PC-3 (cell line): ENCODE results near the gene PCDHGB5. TPM values are rescaled to one million over a fixed set of nuclear protein-coding genes. Genes with fewer than 3 reads are reported as not detected.

Experiments used
- ATAC-seq: fragments of 200-7000 bp; cut with Tn5 transposase; 2 replicates; pipeline ENCODE4 v1.9.1; 2020; ENCODE audit warnings: mild to moderate bottlenecking, moderate library complexity
- BruUV-seq: library from RNA; stranded (reverse); fragments of 400-500 nt; replicated peaks from 2 replicates; lab custom pipeline; 2021; lab: Mats Ljungman, UMichigan
- CTCF ChIA-PET: fragments of 300-600 bp; sonication (Branson Sonifier 250); formaldehyde crosslinking; loops from one replicate; lab custom pipeline; 2022; ENCODE audit warnings: antibody characterized with exemption; lab: Charles Lee
- POLR2A ChIA-PET: fragments of 300-600 bp; sonication (Branson Sonifier 250); formaldehyde crosslinking; loops from one replicate; lab custom pipeline; 2022; ENCODE audit warnings: antibody characterized with exemption; ENCODE audit not compliant: unreplicated experiment; lab: Charles Lee
- DNase-seq: peaks from one replicate; pipeline ENCODE4 v3.0.0-alpha.2; 2015
- H2AFZ ChIP-seq: fragments of 300-600 bp; sonication (generic); 2 replicates; pipeline ENCODE4 v1.6.0; 2016; ENCODE audit warnings: antibody characterized with exemption, low read length
- H3F3A ChIP-seq: fragments of 300-600 bp; sonication (generic); one replicate; pipeline ENCODE4 v1.6.0; 2017; ENCODE audit warnings: antibody characterized with exemption, low read length, control low read depth, mild to moderate bottlenecking; ENCODE audit not compliant: unreplicated experiment
- H3K27ac ChIP-seq: fragments of 300-600 bp; sonication (generic); 2 replicates; pipeline ENCODE4 v1.5.1; 2016; ENCODE audit warnings: mild to moderate bottlenecking, low read length
- H3K27me3 ChIP-seq: fragments of 300-600 bp; sonication (generic); 2 replicates; pipeline ENCODE4 v1.6.1; 2016; ENCODE audit warnings: low read length, mixed read lengths
- H3K36me3 ChIP-seq: fragments of 300-600 bp; sonication (generic); 2 replicates; pipeline ENCODE4 v1.6.1; 2016; ENCODE audit warnings: low read depth, mixed run types, low read length, mixed read lengths
- H3K4me1 ChIP-seq: fragments of 300-600 bp; sonication (generic); 2 replicates; pipeline ENCODE4 v1.5.1; 2016; ENCODE audit warnings: low read length; ENCODE audit not compliant: insufficient read depth
- H3K4me2 ChIP-seq: fragments of 300-600 bp; sonication (generic); 2 replicates; pipeline ENCODE4 v1.6.0; 2016; ENCODE audit warnings: low read length
- H3K4me3 ChIP-seq: fragments of 300-600 bp; sonication (generic); 2 replicates; pipeline ENCODE4 v1.5.1; 2016; ENCODE audit warnings: mild to moderate bottlenecking, low read length, mixed read lengths
- H3K79me2 ChIP-seq: fragments of 300-600 bp; sonication (generic); 2 replicates; pipeline ENCODE4 v1.6.1; 2017; ENCODE audit warnings: low read length, mixed read lengths
- H3K9ac ChIP-seq: fragments of 300-600 bp; sonication (generic); 2 replicates; pipeline ENCODE4 v1.6.0; 2016; ENCODE audit warnings: mild to moderate bottlenecking, low read length
- H3K9me2 ChIP-seq: fragments of 300-600 bp; sonication (generic); replicated peaks from 2 replicates; pipeline ENCODE4 v1.6.1; 2016; ENCODE audit warnings: mixed run types, low read length, mixed read lengths
- H3K9me3 ChIP-seq: fragments of 300-600 bp; sonication (generic); 2 replicates; pipeline ENCODE4 v1.6.1; 2016; ENCODE audit warnings: low read length, mixed read lengths
- H4K20me1 ChIP-seq: fragments of 300-600 bp; sonication (generic); 2 replicates; pipeline ENCODE4 v1.6.1; 2016; ENCODE audit warnings: low read length, mixed read lengths
- CTCF ChIP-seq: fragments of 300-600 bp; sonication (generic); conservative IDR thresholded peaks from 2 replicates; pipeline ENCODE4 v1.5.1; 2017; ENCODE audit warnings: antibody characterized with exemption, low read depth, mild to moderate bottlenecking, low read length
- EZH2 ChIP-seq: fragments of 300-600 bp; sonication (generic); IDR thresholded peaks from one replicate; pipeline ENCODE4 v1.6.1; 2017; ENCODE audit warnings: antibody characterized with exemption, mild to moderate bottlenecking, low read length; ENCODE audit not compliant: unreplicated experiment
- EZH2phosphoT487 ChIP-seq: fragments of 300-600 bp; sonication (generic); IDR thresholded peaks from 2 replicates; pipeline ENCODE4 v1.6.1; 2018; ENCODE audit warnings: mild to moderate bottlenecking, antibody characterized with exemption, low read length, borderline replicate concordance
- intact Hi-C: fragments of 100-400 bp; cut with micrococcal nuclease; formaldehyde crosslinking; loops from 2 replicates; pipeline ENCODE4 v1.9.0; 2023
- total RNA-seq: library from RNA; depleted of rRNA; stranded (reverse); fragments of >200 nt; gene quantifications from 2 replicates; pipeline ENCODE4 v1.2.3, GENCODE V29; 2014

The PCDHGB5 gene
- total RNA-seq, 1 experiment from 2014 or later = 9.0 TPM

GRCh38 chr5:141419074-141419880, 21.5 kb downstream of the PCDHGB5 start:
- Histone ChIP-seq H3K4me1 (no peaks in the 10 kb centered on the region), H3K36me3 (no peaks in the 10 kb centered on the region; the same call in 1 of the 2 replicates), H3K79me2 (no peaks in the 10 kb centered on the region), H3K27ac (no peak overlapping the region), H3K4me3 (no peak overlapping the region), H3K9me3 (no peaks in the 10 kb centered on the region), H3K27me3 (no peaks in the 10 kb centered on the region), H3K4me2 (no peak overlapping the region), H4K20me1 (no peaks in the 10 kb centered on the region), H3K9me2 (no peaks in the 10 kb centered on the region), H3F3A (no peaks in the 10 kb centered on the region), H3K9ac (no peak overlapping the region), H2AFZ (no peak overlapping the region)
- no peak for TF ChIP-seq EZH2
- TF ChIP-seq CTCF = no peak
- no peak for TF ChIP-seq EZH2phosphoT487
- BruUV-seq = no TSS peak
- POLR2A ChIA-PET = no interaction called here
- DNase-seq (no peak), ATAC-seq (no peak)
- CTCF ChIA-PET = no interaction called here
- intact Hi-C loops = no loop called here

- no peaks in the 10 kb centered on the region for H3K27me3 ChIP-seq
- no peak within 1 kb of the TSS for H3K4me3 ChIP-seq
- ATAC-seq (no peak), DNase-seq (no peak)
- no TSS peak for BruUV-seq
- no peak within 1 kb of the TSS for H3K4me2 ChIP-seq
- no peak within 1 kb of the TSS for H2AFZ ChIP-seq
- H3K79me2 ChIP-seq = no peaks in the 10 kb centered on the region
- intact Hi-C loops = no loop called here
- H3K36me3 ChIP-seq = no peaks in the 10 kb centered on the region; the same call in 1 of the 2 replicates
- no peak within 1 kb of the TSS for H3K9ac ChIP-seq
- POLR2A ChIA-PET = no interaction called here
- no peaks in the 10 kb centered on the region for H4K20me1 ChIP-seq
- CTCF ChIA-PET = interaction anchor here (0.6 kb wide), 1 partner anchor 250 kb away, joined by 3 read pairs; no protein-coding TSS in a partner anchor
- TF ChIP-seq CTCF = no peak; the same call in 1 of the 2 replicates
- no peak for TF ChIP-seq EZH2phosphoT487
- TF ChIP-seq EZH2 = no peak
- no peaks in the 10 kb centered on the region for H3K9me2 ChIP-seq
- no peak within 1 kb of the TSS for H3K27ac ChIP-seq
- H3K9me3 ChIP-seq = no peaks in the 10 kb centered on the region
- H3F3A ChIP-seq = no peaks in the 10 kb centered on the region
- H3K4me1 ChIP-seq = no peaks in the 10 kb centered on the region
Measured at GRCh38 chr5:141420855-141421488, 23.2 kb downstream of the PCDHGB5 start, which contains the start of gene PCDHGA11. TSS of gene PCDHGA11 (plus strand) at chr5:141421051. CDS start at chr5:141421228, 177 bp downstream.
